HG03196 (cell line): Measurements from ENCODE around the gene KCTD5.
A peak's percentile ranks its signal among the peaks of the same experiment; 100 is the strongest.

ENCODE experiments used
- ATAC-seq: cut with Tn5 transposase; IDR thresholded peaks from one replicate; pipeline ENCODE4 v1.9.1; 2021; ENCODE audit not compliant: unreplicated experiment

The KCTD5 gene

DNA sequence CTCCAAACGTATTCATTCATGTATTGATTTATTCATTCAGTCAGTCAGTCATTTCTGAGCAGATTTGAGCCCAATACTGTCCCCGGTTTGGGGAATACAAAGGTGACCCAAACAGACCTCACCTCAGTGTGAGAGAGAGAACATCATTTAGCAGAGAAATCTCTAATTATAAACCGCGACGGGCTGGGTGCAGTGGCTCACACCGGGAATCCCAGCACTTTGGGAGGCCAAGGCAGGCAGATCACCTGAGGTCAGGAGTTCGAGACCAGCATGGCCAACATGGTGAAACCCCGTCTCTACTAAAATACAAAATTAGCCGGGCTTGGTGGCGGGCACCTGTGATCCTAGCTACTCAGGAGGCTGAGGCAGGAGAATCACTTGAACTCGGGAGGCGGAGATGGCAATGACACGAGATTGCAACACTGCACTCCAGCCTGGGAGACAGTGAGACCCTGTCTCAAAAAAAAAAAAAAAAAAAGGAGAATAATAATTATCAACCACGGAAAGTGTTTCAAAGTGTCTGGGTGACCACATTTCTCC, 39.4 kb downstream of the KCTD5 start:
- ATAC-seq, result peak; percentile 13

DNA sequence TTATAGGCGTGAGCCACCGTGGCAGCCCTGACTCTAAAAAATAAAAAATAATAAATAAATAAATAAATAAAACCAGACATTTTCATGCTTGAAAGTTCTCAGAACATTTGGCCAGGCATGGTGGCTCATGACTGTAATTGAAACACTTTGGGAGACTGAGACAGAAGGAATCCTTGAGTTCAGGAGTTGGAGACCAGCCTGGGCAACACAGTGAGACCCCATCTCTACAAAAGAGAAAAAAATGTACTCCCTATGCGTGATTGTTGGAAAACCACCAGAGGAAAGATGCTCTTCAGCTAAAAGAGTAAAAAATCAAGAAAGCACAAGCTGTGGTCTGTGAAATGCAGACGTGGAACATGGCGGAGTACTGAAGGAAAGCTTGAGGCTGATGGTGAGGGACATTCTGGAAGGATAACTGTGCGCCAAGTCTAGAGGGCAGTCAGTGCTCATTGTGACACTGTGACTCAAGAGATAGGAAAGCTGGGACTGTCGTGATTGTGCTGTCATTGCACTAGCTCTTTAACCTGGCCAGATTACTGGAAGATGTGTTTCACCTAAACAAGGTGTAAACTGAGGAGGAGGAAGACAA, 41.9 kb downstream of the KCTD5 start:
- ATAC-seq, result no peak

DNA sequence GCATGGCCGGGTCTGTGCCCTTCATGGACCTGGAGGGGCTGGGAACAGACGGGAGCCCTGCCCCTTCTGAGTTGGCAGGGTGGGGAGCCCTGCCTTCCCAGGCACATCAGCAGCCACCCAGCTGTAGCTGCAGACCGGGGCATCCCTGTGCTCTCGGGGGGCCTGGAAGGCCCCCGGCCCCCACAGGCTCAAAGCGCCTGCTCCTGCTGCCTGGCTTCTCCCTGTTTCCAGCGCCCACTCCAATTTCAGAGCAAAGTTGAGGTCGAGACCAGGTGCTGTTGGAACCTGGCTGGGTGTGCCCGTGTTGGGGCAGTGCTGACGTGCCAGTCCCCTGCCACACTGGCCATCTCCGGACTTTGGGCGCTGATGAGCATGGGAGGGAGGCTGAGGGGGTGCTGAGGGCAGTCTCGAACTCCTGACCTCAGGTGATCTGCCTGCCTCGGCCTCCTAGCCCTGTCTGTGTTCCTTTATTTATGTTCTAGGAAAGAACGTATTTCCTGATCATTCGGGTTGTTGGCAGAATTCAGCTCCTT, 42.6 kb downstream of the KCTD5 start:
- no peak for ATAC-seq

DNA sequence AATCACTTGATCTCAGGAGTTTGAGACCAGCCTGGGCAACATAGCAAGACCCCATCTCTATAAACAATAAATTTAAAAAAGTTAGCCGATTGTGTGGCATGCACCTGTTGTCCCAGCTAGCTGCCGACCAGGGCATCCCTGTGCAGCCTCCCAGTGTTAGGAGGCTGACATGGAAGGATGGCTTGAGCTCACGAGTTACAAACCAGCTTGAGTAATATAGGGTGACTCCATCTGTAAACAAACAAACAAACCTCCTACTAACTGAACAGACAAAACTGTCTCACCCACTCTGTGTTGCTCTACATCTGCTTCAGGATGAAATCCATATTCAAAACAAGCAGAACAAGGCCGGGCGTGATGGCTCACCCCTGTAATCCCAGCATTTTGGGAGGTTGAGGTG, 44.6 kb downstream of the KCTD5 start:
- no peak for ATAC-seq

DNA sequence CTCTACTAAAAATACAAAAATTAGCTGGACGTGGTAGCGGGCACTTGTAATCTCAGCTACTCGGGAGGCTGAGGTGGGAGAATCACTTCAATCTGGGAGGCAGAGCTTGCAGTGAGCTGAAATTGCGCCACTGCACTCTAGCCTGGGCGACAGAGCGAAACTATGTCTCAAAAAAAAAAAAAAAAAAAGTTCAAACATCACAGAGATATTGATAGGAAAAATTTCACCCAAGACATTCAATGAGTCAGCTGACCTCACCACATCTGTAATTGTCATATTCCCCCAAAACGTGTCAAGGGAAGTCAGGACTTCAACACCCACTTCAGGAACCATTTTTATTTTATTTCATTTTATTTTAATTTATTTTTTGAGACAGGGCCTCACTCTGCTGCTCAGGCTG, 45.7 kb downstream of the KCTD5 start:
- no peak for ATAC-seq

DNA sequence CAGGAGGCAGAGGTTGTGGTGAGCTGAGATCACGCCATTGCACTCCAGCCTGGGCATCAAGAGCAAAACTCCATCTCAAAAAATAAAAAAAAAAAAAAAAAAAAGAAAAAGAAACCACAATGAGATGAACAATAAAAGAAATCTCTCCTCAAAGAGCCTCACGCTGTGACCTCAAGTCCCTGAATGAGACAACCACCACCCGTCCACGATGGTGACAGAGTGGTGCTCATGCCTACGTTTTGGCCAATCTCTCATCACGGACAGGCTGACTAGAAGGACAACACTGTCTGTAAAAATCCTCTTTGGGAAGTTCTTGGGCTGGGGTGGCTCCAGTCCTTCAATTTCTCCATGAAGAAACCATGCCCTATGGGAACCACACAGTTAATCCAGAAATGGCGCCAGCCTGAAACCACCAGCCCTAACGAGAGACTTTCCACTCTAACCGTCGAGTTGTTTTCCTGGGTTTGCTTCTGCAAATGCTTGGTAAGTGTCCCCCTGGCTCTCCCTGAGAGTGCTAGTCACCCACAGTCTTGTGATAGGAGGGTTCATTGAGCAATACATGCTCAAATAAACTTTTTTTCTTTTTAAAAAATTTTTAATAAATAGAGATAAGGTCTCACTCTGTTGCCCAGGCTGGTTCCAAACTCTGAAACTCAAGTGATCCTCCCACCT, 52.7 kb downstream of the KCTD5 start:
- no peak for ATAC-seq

DNA sequence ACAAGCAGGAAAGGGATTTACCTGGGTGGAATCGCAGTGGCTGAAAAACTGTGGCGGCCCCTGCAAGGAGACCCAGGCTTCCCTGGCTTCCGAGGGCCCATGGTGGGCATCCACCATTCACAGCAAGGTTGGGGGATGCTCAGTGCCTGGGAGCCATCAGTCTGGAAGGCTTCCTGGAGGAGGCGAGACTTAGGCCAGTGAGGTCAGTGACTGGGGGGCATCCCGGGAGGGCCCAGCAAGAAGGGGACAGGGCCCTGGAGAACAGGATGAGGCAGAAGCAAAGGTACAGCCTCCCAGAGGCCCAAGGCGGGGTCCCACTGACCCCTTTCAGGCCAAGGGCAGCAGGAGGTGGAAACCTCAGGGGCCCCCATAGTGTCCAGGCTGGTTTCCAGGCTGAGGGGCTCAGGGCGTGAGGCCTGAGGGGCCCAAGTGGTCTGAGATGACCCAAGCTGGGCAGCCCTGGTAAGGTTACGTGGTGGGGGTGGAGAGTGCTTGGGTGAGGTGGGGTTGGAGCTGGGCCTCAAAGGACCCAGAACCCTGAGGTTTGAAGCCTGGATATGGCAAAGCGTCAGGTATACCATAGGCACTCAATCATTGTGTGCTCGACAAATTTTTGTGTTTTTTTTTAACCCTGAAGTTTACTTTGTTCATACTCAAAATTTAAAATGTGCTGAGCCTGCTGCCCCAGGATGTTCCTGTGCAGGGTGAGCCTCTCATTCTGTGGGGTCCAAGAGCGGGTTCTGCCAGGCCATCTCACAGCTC, 54.3 kb downstream of the KCTD5 start:
- ATAC-seq, result no peak

DNA sequence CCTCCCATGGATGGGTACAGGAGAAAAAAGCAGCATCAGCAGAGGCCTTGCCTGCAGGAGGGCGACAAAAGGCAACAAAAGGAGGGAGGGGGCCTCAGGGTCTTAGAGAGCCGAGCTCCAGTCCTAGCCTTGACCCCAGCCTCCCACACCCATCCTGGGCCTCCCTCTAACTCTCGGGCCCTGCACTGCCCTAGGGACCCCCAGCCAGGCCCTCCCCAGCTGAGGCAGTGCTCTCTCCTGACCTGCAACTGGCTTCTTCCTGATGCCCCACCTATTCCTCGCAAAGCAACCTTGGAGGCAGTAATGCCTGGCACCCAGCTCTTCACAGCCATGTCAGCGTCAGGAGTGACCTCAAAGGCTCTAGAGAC, 54.9 kb downstream of the KCTD5 start:
- ATAC-seq, result no peak

DNA sequence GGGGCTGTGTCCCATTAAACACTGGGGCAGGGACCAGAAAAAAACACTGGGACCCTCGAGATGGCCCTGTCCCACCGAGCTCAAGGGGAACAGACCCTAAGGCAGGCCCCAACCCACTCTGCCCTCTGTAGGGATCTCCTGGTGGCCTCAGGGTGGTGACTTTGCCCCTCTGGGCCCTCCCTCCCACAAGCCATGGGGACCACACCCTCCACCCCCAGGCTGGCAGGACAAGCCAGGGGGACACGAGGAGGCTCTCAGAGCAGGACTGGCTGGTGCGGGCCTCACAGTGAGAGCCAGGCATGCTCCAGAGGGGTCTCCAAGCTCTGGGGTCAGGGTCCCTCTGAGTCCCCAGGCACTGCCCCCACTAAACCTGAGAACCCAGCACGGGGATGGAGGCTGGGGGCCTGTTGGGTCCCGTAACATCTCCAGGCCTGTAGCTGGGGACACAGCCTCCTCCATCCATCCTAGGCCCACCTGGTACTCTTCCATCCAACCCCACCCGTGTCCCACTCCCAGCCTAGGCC, 55.6 kb downstream of the KCTD5 start:
- ATAC-seq, result no peak

DNA sequence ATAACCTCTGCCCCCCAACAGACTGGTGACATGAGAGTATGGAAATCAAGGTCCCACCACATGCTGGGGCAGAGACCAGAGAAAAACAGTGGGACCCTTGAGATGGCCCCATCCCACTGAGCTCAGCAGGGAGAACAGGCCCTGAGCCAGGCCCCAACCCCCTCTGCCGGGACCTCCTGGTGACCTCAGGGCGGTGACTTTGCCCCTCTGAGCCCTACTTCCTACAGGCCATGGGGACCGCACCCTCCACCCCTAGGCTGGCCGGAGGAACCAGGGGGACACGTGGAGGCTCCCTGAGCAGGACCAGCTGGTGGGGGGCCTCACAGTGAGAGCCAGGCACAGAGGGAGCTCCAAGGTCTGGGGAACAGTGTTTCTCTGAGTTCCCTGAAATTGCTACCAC, 56.3 kb downstream of the KCTD5 start:
- ATAC-seq, result no peak

DNA sequence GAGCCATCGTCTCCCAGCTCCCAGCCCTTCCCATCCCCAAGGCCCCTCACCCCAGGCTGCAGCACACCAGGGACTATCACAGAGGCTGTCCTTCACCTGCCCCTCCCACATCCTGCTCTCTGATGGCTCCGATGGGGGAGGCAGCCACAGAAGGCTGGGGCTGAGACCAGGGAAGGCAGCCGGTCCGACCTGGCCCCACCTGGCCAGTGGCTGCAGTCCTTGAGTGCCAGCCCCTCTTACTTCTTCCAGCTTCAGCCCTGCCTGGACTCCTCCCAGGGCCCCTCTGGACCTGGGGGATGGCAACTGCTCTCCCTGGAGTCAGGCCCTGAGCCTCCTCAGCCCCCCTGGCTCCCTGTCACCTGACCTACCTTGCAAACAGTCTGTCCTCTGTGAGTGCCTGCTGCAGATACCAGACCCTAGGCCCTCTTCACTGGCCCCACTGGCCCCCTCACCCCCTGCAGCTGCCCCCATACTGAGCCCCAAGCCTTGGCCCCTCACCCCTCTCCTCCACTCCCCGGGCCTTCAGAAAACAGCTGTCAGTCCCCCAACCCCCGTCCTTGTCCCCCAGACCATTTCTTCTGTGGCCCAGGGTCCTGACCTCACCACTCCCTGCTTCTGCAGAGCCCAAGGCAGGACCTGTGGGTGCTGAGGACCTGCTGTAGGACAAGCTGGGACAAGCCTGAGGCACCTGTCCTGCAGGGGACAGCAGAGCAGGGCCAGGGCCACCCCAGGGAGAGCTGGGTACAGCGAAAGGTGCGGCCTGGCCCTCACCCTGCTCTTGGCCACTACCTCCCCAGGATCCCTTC, 57.5 kb downstream of the KCTD5 start:
- no peak for ATAC-seq

DNA sequence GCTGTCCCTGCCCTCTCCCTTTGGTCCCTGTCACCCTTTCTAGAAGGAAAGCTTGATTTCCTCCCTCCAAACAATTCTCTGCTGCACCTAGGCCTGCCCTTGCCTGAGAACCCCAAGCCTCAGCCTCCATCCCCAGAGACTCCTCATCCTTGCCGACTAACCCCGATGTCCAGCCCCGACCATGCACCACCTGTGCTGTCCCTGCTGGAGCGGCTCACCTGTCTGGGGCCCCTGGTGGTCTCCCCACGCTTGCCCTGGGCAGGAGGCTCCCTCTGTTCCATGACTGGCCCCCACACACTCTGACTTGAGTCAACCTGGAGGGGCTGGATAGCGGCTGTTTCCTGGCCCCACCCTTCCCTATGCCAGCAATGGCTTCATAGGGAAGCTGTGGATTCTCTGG, 58.2 kb downstream of the KCTD5 start:
- no peak for ATAC-seq

DNA sequence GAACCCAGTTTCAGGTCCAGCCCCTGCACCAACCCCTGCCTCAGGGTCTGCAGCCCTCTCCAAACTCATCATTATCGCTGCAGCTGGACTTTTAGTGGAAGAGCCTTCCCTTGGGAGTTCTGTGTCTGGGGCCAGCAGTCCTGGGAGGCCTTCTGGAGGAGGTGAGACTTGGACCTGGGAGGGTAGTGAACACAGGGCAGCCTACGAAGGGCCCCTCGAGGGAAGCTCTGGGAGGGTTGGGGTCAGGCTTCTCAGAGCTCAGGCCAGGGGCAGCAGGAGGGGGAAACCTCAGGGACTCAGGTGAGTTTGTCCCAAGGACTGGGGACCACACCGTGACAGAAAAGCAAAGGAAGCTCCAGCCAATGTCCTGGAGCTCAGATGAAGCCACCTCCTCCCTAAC, 58.8 kb downstream of the KCTD5 start:
- no peak for ATAC-seq

DNA sequence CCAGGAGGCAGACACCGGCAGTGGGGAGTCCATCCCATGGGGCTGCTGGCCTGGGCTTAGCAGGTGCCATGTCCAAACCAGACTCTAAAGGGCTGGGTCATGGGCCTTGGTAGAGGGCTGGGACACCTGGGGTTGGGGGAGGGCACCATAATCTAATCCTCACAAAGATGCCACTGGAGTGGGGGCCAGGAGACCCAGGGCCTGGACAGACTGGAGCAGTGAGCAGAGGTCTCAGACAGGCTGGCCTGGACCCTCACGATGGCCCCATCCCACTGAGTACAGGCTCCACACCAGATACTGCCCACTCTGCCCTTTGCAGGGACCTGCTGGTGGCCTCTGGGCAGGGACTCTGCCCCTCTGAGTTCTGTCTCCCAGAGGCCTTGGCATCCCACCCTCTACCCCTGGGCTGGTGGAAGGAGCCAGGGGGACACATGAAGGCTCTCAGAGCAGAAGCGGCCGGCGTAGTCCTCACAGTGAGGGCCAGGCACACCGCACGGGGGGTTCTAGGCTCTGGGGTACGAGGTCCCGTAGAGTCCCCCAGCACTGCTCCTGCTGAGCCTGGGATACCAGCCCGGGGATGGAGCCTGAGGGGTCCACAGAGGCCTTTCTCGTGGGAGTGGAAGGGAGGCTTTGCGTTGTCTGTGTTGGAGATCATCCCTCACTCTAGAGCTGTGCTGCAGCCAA, 60.1 kb downstream of the KCTD5 start:
- no peak for ATAC-seq

DNA sequence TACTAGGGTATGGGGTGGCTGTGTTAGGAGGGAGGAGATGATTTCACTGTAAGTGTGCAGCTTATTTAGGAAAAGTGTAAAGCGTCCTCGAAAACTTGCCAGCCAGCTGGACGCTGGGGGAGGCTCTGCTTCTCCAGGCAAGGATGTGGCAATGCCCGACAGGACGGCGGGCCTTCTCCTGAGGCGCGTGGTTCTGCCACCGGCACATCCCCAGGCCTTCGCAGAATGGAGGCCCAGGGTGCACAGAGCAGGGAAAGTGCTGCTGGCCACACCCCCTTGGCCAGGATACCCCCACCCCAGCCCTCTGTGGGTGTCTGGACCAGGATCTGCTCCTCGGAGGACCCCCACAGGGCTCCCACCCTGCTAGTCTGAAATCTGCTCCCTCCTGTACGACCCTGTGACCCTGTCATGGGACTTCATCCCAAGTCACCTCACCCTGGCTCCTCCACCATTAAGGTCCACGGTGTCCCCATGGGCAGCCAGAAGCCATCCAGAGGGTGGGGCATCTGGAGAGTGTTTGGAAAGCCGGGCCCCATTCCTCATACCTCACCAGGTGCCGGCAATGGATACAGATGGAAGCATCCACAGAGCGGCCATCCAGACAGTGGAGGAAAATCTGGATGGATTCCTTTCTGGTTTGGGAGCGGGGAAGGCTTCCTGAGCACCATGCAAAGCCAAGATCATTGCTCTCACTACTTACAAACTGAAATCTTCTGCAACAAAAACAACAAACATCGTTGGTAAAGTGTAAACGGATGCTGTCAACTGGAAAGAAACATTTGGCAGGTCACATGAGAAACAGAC, 60.9 kb downstream of the KCTD5 start:
- ATAC-seq, result no peak

DNA sequence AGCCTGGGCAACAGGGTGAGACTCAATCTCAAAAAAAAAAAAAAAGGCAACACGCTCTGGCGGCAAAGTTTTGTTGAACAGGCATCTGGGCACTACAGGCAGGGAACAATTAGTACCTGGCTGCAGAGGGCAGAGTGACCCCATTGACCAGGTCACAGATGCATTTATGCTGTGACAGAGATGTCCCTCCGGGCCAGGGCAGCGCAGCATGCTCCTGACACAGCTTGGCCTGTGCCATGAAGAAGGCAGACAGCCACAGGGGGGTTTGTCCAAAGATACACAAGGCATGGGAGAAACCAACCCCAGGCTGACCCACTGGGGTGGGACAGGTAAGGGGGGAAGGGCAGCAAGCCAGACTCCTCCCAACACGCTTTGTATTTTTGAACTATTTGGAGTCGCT, 62.4 kb downstream of the KCTD5 start:
- ATAC-seq, result no peak

DNA sequence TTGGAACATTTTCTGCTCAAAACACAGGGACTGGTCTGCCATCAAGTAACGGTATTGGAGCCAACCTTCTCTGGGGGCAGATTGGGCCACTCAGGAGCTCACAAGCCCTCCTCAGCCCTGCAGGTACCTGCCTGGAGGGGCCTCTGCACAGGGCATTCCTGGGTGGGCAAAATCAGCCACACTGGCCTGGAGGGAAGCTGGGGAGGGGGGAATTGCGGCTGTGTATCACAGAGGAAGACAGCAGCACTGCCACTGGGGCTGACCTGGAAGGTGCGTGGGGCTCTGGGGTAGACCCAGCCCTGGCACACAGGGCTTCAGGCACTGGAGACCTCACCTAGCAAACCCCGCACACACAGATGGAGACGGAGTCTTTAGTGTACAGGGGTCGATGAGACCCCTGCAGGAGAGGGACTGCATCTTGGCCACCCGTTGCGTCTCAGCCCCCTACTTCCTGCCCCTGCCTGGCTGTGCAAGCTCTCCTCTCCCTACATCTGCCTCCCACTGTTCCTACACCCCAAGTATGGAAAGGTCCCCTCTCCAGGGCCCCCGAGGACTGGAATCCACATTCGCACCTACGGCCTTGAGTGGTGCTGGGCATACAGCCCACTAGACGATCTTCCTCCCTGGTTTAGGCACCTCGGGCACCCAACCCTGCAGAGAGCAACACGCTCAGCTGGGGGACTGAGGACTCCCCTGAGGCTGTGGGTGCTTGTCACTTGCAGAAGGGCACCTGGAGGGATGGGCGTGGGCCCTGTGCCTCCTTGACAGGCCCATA, 63.0 kb downstream of the KCTD5 start:
- no peak for ATAC-seq

DNA sequence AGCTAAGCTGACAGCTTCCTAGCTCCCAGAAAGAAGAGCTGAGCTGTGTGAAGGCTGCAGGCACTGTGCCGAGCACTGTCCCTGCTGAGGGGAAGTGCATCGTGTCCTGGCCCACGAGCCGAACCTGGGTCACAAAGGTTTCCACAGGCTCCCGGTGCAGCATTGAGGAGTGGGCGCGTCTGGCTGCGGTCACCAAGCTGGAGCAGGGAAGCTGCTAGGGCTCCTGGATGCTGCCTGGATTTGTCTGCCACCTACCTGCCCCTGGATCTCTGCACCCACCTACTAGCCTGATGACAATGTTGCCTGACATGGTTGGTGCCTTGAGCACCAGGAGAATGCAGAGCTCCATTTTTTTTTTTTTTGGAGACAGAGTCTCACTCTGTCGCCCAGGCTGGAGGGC, 63.6 kb downstream of the KCTD5 start:
- no peak for ATAC-seq
